K562 (cell line): ENCODE data around the gene KLF4. TPM values are rescaled to one million over a fixed set of nuclear protein-coding genes. Genes with fewer than 3 reads are reported as not detected.

ENCODE experiments used
- ATF6 ChIP-seq: sonication (generic); formaldehyde crosslinking; IDR thresholded peaks from 2 replicates; pipeline ENCODE4 v1.4.0; 2020; ENCODE audit warnings: mild to moderate bottlenecking, missing genetic modification reagents
- BCOR ChIP-seq: fragments of 450-650 bp; IDR thresholded peaks from 2 replicates; pipeline ENCODE4 v1.6.1; 2016
- BHLHE40 ChIP-seq: IDR thresholded peaks from 2 replicates; pipeline ENCODE4 v1.6.1; 2011; ENCODE audit warnings: low read length, improper control_type of control experiment
- CCNT2 ChIP-seq: IDR thresholded peaks from 2 replicates; pipeline ENCODE4 v1.6.1; 2011; ENCODE audit warnings: borderline replicate concordance, low read depth, mild to moderate bottlenecking, moderate library complexity, mixed read lengths, low read length; ENCODE audit not compliant: insufficient read length; ENCODE audit errors: extremely low read depth
- CREB1 ChIP-seq, 2 experiments: sonication (generic) in 1 of 2; formaldehyde crosslinking in 1 of 2; IDR thresholded peaks; 2 replicates each; pipeline versions ENCODE4 v1.6.1 to v1.8.0; 2012 to 2022; ENCODE audit warnings: inconsistent platforms in 1 of 2, mild to moderate bottlenecking in 1 of 2, missing genetic modification reagents in 1 of 2, moderate library complexity in 1 of 2
- HINFP ChIP-seq: fragments of 450-650 bp; conservative IDR thresholded peaks from 2 replicates; pipeline ENCODE4 v1.6.1; 2016; ENCODE audit warnings: missing genetic modification characterization, low read depth, mild to moderate bottlenecking, control low read depth, missing compliant biosample characterization
- MTA3 ChIP-seq: fragments of 450-650 bp; formaldehyde crosslinking; IDR thresholded peaks from 2 replicates; pipeline ENCODE4 v1.6.1; 2017; ENCODE audit warnings: mild to moderate bottlenecking, borderline replicate concordance
- MXI1 ChIP-seq: IDR thresholded peaks from 2 replicates; pipeline ENCODE4 v1.6.1; 2011; ENCODE audit warnings: low read depth, mild to moderate bottlenecking, improper control_type of control experiment, low read length
- NFYB ChIP-seq: IDR thresholded peaks from 2 replicates; pipeline ENCODE4 v1.6.1; 2011; ENCODE audit warnings: mild to moderate bottlenecking, moderate library complexity; ENCODE audit not compliant: insufficient read length; ENCODE audit errors: extremely low read depth
- NONO ChIP-seq, 2 experiments: fragments of 200-400 bp in 1 of 2; fragments of 450-650 bp in 1 of 2; formaldehyde crosslinking in 1 of 2; IDR thresholded peaks; 2 replicates each; pipeline ENCODE4 v1.6.1; 2017; ENCODE audit warnings: low read depth in 2 of 2, mild to moderate bottlenecking in 2 of 2, moderate library complexity in 2 of 2, low read length in 1 of 2
- RFX1 ChIP-seq: fragments of 450-650 bp; IDR thresholded peaks from 2 replicates; pipeline ENCODE4 v1.6.1; 2016; ENCODE audit warnings: mild to moderate bottlenecking, moderate library complexity
- SMAD4 ChIP-seq: fragments of 250-450 bp; sonication (Bioruptor Pico); conservative IDR thresholded peaks from 2 replicates; pipeline ENCODE4 v1.8.0; 2021; ENCODE audit warnings: inconsistent platforms, mild to moderate bottlenecking, moderate library complexity
- STAG1 ChIP-seq: sonication (generic); formaldehyde crosslinking; IDR thresholded peaks from 2 replicates; pipeline ENCODE4 v1.5.0; 2020; ENCODE audit warnings: missing genetic modification reagents, borderline replicate concordance
- TBP ChIP-seq: optimal IDR thresholded peaks from 2 replicates; pipeline ENCODE3; 2011; ENCODE audit warnings: low read depth, low read length, improper control_type of control experiment
- UBTF ChIP-seq, 2 experiments: IDR thresholded peaks; 2 replicates each; pipeline ENCODE4 v1.6.1; 2012; ENCODE audit warnings: improper control_type of control experiment in 2 of 2, low read depth in 2 of 2, low read length in 2 of 2, borderline replicate concordance in 1 of 2
- USF2 ChIP-seq: sonication (generic); formaldehyde crosslinking; IDR thresholded peaks from 2 replicates; pipeline ENCODE4 v1.5.0; 2020; ENCODE audit warnings: missing genetic modification reagents
- ZFX ChIP-seq: sonication (generic); formaldehyde crosslinking; IDR thresholded peaks from 2 replicates; pipeline ENCODE4 v1.8.0; 2022; ENCODE audit warnings: mild to moderate bottlenecking, missing genetic modification reagents, moderate library complexity
- ZNF561 ChIP-seq: fragments of 450-650 bp; formaldehyde crosslinking; conservative IDR thresholded peaks from 2 replicates; pipeline ENCODE4 v1.4.0; 2020; ENCODE audit warnings: mild to moderate bottlenecking, moderate library complexity
- polyA plus RNA-seq, 8 experiments: library from polyadenylated mRNA; depleted of rRNA in 4 of 8; stranded (reverse) in 5 of 8; unstranded in 3 of 8; fragments of >200 nt; fragmentation: Nextera tagmentation in 2 of 8; fragmentation: Illumina TruSeq in 1 of 8; extraction: Ambion mirVana in 2 of 8; extraction: Trizol in 1 of 8; gene quantifications; 2 replicates each; pipeline versions ENCODE4 v1.2.1 to v1.2.3, GENCODE V29; 2011 to 2014; ENCODE audit warnings: inconsistent platforms in 1 of 8, missing spikeins in 1 of 8
- total RNA-seq, 7 experiments: library from RNA; depleted of rRNA in 6 of 7; stranded (reverse); fragments of >200 nt in 6 of 7; fragmentation: Illumina TruSeq in 2 of 7; extraction: Trizol in 2 of 7; gene quantifications; 2 replicates each; pipeline versions ENCODE4 v1.2.1 to v1.2.3, GENCODE V29; 2011 to 2021; ENCODE audit warnings: low replicate concordance in 1 of 7

Gene KLF4
- total and polyA plus RNA-seq, 9 of the 15 experiments (the other 6 are each of a cell fraction or from before 2014, with no cell fraction given) = 0.04 to 0.95 (median 0.22) TPM

GRCh38 chr9:107489687-107490605 lies at the start of gene KLF4 (continued):
- TF ChIP-seq STAG1 (CRISPR knock-in tag) (0 out of 2 replicates have a peak, but pooled peaks have one; percentile 13), UBTF (IDR thresholded peaks at IDR 0.05; ENCODE audit: borderline replicate concordance in 1 of 2, low read depth in 2 of 2, low read length in 2 of 2) (0 out of 4 replicates have a peak, but pooled peaks have one; percentile 7 to 67), NFYB (no peak), ZNF561 (CRISPR knock-in tag) (no peak), TBP (peak; percentile 68), NONO (IDR thresholded peaks at IDR 0.05; ENCODE audit: low read depth in 2 of 2, low read length in 1 of 2) (0 out of 4 replicates have a peak, but pooled peaks of 1 of the 2 experiments have one; percentile 25), USF2 (CRISPR knock-in tag) (peak; percentile 55), MXI1 (peak; percentile 41; the same call in 1 of the 2 replicates), RFX1 (peak; percentile 86), MTA3 (0 out of 2 replicates have a peak, but pooled peaks have one; percentile 27), HINFP (tag) (peak; percentile 54; the same call in 1 of the 2 replicates), ATF6 (CRISPR knock-in tag) (0 out of 2 replicates have a peak, but pooled peaks have one; percentile 74), ZFX (CRISPR knock-in tag) (peak; percentile 45), BCOR (no peak), CREB1 (IDR thresholded peaks at IDR 0.05) (peak; percentile 39; the same call in 1 of the 2 replicates), CREB1 (CRISPR knock-in tag; IDR thresholded peaks at IDR 0.05) (0 out of 2 replicates have a peak, but pooled peaks have one; percentile 34), SMAD4 (CRISPR knock-in tag) (peak; percentile 82), CCNT2 (peak; percentile 60), BHLHE40 (peak; percentile 41)
